NCI-H2196 (cell line): Measurements from ENCODE around the gene CHM.
"Not testable (repeated sequence)": the region's sequence is repeated elsewhere in the genome, so short reads cannot be mapped to it uniquely, and the experiment has no call there.

ENCODE experiments used
- DNase-seq: peaks from one replicate; lab custom pipeline; 2025; ENCODE audit not compliant: unreplicated experiment; lab: John Stamatoyannopoulos, UW

CHM gene

DNA sequence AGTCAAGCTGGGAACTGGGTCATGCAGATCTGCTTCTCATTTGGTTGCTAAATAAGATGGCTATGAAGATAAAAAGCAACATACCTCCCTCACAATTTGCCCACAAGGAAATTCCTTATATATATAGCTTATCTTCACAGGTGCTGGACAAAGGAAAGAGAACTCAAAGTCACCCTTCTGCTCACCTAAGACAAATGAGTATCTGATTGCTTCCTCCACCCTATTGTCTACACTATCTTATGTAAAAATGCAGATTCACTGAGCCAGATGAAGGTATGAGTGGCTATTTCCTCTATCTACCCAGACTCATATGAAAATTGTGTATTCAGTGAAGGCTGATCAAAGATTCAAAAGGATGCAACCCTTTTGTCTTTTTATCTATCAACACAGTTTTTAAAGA, 50.8 kb downstream of the CHM start:
- no peak for DNase-seq

DNA sequence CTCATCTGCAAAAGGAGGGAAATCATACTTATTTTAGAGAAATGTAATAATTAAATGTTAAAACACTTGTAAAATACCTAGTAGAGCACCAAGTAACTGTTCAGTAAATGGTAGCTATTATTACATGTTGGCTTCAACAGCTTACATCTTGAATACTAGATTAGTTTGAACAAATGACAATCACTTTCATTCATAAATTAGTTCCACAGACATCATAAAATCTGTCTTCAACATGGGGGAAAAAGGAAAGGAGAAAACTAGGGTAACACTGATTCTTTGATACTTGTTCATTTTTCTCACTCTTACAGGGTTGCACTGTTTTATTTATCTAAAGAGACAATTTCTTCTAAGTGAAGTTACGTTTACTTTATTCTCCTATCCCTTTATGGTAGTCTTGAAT, 51.7 kb downstream of the CHM start:
- DNase-seq: no peak

DNA sequence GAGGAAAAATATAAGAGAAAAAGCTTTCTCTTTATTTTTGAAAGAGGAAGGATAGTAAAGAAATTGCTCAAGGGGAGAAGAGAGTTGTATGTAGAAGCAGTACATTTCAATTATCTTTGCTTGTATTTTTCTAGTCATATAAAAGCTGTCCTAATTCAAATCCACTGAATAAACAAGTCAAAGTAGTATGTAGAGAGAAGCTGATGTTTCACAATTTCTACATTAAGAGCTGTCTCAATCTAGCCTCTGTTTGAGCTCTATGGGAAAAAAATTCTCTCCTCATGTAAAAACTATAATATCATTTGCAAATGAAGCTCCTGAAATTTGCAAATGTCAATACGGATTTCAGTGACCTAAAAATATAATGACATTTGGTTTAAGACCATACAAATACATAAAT, 52.6 kb downstream of the CHM start:
- DNase-seq: no peak

DNA sequence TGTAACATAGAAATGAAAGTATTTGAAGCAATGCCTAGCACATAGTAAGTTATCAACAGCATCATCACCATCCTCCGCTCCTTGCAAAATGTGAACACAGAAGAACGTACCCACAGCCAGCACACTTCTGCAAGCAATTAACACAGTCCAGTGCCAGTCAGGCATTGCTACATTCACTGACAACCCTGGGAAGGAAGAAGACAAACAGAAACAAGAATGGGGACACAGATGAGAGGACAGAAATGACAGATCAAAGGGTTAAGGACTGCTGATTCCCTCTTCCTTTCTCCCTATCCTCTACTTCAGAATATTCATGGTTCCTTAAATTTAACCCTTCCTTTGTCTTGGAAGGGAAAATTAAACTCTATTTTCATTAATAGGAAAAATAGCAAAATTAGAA, 53.1 kb downstream of the CHM start:
- no peak for DNase-seq

DNA sequence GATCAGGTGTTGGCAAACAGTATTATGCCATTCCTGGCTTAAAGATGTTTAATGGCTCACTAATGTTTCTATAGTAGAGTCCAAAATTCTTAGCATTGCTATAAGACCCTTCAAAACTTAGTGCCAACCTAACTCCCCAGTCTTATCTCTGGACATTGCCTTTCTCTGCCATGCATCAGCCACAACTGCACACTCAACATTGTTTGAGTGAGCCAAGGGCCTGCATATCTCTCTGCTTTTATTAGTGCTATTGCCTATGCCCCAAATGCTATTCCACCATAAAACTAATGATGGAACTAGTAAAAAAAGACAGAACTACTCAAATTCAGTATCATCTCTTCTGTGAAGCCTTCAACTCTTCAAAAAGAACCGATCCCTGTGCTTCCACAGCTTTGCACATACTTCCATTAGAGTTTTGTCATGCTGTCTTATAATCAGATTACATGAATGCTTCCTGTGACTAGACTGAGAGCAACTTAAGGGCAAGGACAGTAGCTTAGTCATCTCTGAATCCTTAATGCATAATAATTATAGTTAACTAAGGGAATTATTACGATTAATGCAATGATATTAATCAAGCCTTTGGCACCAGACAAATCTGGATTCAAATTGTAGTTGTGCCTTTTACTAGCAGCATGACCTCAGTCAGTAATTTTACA, 53.7 kb downstream of the CHM start:
- no peak for DNase-seq

DNA sequence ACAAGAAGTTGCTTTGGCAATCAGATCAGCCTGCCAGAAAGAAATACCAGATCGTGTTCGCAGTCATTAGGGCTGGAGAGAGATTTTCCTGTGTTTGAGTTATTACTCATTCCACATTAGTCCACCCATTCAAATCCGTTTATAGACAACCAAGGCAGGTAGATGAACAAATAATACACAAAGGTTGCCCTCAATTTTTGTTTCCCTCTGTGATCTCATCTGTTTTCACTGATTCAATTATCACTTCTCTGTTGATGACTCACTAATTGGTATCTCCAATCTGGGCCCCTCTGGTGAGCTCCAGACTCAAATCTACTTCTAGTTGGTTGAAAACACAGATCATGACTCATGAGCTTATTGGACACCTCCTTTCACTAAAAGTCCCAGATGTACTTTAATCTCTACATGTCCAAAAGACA, 54.5 kb downstream of the CHM start:
- DNase-seq: peak; percentile 2

DNA sequence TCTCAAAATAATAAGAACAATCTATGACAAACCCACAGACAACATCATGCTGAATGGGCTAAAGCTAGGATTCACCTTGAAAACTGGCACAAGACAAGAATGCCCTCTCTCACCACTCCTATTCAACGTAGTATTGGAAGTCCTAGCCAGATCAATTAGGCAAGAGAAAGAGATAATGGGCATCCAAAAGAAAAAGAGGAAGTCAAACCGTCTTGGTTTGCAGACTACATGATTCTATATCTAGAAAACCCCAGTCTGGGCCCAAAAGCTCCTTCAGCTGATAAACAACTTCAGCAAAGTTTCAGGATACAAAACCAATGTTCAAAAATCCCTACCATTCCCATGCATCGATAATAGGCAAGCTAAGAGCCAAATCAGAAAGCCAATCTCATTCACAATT, 59.0 kb downstream of the CHM start:
- DNase-seq: no peak

DNA sequence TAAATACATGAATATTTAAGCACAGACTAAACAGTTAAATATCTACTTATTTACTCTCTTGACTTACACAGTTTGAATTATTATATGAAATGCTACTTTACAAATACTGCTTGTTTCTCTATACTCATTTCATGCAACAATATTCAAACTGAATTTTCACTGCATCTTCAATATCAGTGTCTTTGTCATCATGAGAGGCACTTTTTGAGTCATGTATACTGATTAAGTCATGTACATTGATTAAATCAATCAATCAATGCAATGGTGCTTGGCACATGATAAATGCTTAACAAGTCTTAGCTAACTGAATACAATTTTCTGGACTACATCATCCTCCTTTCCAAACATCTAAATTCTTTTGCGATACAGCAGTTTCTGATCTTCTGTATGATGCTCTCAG, 67.1 kb downstream of the CHM start:
- no peak for DNase-seq

DNA sequence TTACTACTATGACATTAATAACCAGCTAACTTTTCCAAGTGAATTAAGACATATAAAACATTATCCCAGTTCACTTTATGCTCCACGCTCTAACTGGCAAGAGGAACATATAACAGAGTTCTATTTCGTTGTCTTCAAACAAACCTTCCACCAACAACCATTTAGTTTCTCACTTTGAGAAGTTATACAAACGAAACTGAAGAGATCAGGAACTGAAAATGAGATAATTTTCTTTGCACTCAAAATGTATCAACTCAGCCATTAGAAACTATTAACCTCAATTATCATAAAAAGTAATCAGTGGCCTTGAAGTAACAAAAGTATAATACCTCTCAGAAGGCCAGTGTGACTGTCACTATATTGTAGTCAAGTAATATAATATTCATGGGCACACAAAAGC, 70.1 kb downstream of the CHM start:
- DNase-seq: no peak

DNA sequence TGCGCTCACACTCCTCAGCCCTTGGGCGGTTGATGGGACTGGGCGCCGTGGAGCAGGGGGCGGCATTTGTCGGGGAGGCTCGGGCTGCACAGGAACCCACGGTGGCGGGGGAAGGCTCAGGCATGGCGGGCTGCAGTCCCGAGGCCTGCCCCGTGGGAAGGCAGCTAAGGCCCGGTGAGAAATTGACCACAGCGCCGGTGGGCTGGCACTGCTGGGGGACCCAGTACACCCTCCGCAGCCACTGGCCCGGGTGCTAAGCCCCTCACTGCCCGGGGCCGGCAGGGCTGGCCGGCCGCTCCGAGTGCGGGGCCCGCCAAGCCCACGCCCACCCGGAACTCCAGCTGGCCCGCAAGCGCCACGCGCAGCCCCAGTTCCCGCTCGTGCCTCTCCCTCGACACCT, 75.0 kb downstream of the CHM start:
- DNase-seq: not testable (repeated sequence)

DNA sequence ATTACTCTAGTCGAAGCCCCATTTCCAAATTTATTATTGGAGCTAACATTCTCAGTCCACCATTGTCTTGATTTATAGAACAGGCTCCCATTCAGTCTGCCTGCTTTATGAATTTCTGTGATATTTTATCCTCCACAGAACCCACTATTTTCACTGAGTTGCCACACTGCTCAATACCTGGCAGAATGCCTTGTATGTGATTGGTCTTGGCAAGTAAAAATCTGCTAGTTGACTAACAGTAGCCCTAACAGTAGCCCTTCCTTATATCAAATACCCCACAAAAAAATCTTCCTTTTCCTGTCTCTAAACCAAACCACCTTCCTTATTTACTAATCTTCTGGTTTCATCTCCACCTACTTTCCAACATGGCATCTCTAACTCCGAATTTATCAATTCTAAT, 82.6 kb downstream of the CHM start:
- no peak for DNase-seq

DNA sequence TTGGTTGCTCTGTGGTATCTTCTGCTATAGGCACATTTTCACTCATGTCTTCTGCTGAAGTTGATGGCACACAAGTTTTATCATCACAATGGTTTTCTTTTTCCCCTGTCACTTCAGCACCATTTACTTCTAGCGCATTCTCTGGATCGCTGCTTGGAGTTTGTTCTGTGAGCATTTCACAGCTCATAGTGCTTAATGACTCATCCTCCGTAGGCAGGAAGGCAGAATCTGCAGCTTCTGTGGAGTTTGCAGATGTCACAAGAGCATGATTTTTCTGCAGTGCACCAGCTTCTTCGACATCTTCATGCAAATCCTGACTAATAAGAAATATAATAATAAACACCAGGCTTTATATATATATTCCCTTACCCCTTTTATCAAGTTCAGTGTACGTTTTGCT, 83.6 kb downstream of the CHM start:
- no peak for DNase-seq

DNA sequence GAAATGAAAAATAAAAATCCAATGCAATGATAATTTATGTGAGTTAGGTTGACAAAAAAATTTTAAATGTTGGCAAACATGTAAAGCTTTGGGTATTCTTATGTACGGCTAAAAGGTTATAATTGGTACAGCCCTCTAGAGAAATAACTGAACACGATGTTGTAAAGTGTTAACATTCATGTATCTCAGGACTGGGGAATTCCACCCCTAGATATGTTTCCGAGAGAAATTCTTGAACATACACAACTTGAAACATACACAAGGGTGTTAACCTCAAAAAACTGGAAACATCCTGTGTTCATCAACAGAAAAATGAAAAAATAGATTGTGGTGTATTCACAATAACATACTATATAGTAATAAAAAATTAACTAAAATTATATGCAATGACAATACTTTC, 91.8 kb downstream of the CHM start:
- DNase-seq: no peak

DNA sequence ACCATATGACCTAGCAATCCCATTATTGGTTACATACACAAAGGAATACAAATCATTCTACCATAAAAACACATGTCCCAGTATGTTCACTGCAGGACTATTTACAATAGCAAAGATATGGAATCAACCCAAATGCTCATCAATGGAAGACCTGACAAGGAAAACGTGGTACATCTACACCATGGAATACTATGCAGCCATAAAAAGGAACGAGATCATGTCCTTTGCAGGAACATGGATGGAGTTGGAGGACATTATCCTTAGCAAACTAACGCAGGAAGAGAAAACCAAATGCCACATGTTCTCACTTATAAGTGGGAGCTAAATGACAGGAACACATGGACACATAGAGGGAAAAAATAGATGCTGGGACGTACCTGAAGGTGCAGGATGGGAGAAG, 102.6 kb downstream of the CHM start:
- not testable (repeated sequence) for DNase-seq

DNA sequence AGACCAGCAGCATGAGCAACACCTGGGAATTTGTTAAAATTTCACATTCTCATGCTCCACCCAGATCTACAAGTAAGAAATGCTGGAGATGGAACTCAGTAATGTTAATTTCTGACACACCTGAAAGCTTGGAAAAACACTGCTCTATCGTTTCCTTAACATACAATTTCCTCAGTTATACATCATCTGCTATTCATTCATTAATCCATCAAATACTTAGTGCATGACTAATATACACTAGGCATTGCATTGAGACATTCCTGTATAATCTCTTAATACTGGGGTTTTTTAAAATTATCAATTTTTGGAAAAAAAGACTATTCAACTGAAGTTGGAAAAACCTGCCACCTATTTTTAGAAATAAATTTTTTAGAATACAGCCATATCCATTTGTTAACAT, 106.1 kb downstream of the CHM start:
- DNase-seq: no peak

DNA sequence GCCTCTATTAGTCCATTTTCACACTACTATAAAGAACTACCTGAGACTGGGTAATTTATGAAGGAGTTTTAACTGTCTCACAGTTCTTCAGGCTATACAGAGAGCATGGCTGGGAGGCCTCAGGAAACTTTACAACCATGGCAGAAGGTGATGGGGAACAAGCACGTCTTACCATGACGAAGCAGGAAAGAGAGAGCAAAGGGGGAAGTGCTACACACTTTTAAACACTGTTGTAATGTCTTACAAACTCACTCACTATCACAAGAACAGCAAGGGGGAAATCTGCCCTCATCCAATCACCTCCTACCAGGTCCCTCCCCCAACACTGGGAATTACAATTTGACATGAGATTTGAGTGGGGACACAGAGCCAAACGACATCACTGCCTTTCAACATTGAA, 107.4 kb downstream of the CHM start:
- DNase-seq: not testable (repeated sequence)

DNA sequence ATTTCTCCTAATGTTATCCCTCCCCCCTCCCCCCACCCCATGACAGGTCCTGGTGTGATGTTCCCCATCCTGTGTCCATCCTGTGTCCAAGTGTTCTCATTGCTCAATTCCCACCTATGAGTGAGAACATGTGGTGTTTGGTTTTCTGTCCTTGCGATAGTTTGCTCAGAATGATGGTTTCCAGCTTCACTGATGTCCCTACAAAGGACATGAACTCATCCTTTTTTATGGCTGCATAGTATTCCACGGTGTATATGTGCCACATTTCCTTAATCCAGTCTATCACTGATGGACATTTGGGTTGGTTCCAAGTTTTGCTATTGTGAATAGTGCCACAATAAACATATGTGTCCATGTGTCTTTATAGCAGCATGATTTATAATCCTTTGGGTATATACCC, 113.0 kb downstream of the CHM start:
- not testable (repeated sequence) for DNase-seq

DNA sequence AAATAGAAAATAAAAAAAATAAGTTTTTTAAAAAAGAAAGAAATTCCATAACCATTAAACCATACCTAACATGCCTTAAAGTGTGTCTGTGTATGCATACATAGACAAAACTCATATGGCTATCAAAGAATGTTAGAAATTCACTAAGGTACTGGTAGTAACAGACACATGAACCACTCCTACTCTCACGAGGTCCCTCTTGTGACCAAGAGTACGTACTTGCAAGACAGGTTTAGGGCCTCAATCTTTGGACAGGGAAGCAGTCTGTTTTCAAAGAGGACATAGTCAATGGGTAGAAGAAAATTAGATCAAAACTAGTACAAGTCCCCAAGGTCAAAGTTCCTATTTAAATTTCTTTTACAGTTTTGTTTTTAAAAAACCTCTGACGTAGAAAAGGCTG, 117.3 kb downstream of the CHM start:
- DNase-seq: no peak

DNA sequence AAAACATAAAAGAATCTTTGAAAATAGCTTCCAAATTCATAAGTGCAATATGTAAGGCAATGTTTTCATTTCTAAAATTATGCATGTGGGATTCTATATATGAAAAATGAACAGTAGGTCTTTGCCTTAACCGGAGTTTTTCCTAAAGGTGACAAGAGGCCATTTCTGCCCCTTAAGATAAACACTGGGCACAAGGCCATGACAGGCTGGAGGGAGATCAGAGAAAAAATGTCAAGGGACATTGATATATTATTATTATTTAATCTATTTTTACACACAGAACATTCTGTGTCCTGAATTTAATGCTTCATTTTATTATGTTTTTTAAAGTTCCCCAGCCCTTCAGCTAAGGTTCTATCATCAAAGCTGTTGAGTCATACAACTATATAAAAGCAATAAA, 118.8 kb downstream of the CHM start:
- DNase-seq: no peak

DNA sequence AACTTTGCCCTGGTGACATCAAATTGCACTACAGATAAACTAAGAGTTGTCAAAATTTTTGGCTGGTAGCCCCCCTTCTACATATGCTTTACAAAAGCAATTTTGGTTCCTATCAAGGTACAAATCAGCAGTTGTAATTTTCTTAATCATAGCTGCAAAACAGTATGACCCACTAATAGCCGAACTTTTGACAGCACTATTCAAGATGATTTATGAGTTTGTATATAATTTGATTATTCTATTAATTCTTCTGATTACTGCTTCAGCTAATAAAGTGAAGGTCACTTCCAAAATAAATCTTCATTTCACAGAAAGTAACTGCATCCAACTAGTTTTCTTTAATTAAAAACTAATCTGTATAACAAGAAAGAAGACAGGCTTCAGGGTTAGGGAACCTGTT, 119.6 kb downstream of the CHM start:
- DNase-seq: no peak

DNA sequence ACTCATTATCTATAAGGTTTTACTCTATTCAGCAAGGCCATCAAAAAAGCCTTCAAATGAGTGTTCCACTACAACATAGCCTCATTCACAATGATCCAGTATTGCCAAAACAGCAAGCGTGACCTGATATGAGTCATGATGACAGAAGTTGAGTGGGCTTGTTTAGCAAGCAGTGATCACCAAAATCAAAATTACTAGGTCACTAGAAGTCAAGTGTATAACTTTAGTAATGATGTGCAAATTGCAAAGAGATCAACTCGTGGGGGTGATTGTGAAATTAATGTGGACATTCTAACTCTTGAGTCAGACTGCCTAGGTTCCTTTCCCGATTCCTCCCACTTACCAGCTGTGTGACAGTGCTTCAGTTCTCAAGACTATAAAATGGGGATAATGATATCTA, 124.5 kb downstream of the CHM start:
- DNase-seq: no peak

DNA sequence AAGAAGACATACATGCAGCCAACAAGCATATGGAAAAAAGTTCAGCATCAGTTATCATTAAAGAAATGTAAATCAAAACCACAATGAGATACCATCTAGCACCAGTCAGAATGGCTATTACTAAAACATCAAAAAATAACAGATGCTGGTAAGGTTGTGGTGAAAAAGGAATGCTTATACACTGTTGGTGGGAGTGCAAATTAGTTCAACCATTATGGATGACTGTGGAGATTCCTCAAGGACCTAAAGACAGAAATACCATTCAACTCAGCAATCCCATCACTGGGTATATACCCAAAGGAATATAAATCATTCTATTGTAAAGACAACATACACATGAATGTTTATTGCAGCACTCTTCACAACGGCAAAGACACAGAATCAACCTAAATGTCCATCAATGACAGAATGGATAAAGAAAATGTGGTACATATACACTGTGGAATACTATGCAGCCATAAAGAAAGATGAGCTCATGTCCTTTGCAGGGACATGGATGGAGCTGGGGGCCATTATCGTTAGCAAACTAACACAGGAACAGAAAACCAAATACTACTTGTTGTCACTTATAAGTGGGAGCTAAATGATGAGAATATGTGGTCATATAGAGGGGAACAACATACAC, 130.6 kb downstream of the CHM start:
- DNase-seq: not testable (repeated sequence)

DNA sequence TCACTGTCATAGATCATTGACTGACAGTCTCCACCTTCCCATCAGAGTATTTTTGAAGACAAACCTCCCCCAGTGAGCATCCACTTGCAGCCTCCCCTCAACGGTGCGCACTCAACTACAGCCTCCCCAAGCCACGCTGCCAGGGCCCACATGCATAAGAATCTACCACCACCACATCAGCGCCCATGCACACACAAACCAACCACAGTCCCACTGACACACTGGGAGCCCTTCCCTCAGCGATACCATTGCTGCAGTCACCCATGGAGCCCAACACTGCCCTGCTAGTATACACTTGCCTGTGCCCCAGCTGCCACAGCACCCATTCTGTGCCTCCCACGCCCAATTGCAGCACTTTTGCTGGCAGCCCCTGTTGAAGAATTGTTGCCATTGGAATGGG, 132.9 kb downstream of the CHM start:
- DNase-seq: no peak
